ENCODE measurements around the gene NFILZ. TPM values are rescaled to one million over a fixed set of nuclear protein-coding genes. Genes with fewer than 3 reads are reported as not detected.

Gene NFILZ
- polyA plus RNA-seq, 3 donors, result not detected

DNA sequence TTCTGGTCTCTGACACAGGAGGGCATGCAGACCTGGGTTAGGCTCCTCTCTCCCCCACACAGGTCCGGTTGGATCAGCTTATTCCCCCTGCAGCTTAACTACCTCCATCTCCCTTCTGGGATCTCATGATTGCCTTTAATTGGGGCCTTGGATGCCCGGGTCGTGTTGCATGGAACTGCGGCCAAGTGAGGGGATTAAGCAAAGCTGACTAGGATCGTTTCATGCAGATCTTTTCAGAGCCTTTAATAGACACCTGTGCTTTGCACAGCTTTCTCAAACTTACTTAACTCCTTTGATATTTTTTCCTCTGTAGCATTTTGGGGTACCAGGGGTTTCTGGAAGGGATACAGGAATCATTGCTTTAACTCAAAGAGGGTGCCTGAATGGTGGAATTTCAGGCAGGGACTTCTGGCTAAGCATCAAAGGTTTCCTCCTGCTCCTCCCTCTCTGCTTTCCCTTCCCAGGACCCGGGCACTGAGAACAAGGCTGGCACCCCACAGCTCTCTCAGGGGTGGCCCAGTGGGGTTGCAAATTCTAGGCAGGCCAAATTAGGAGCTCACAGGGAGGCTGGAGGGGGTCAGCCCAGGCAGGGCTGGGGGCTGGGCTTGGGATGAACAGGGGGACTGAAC, 477 bp downstream of the NFILZ start:
- 94% methylated on average over 2 of the region's 6 CpGs for WGBS (ENCODE audit: insufficient coverage)
- intact Hi-C loops (cut with micrococcal nuclease), result no loop called here
- Mint-ChIP-seq H3K4me1 (peaks cover 5% of the 10 kb centered on the region), H3K36me3 (peaks cover 0 to 7% of the 10 kb centered on the region in 2 donors), H3K4me3 (no peak overlapping the region), H3K27me3 (ENCODE audit: low read depth in 3 of 3) (peaks cover 0 to 2% (median 1%) of the 10 kb centered on the region in 3 donors), H3K27ac (peak overlapping the region in 1 of 7 donors; percentile 63), H3K9me3 (peaks cover 0 to 8% (median 5%) of the 10 kb centered on the region in 7 donors)
- DNase-seq, result no peak
- H3K4me3 ChIP-seq (replicated peaks in 1 of 3; ENCODE audit: low read depth in 2 of 3, low read length in 3 of 3), result no peak overlapping the region
- no peaks in the 10 kb centered on the region for H3K79me2 ChIP-seq (ENCODE audit: insufficient read depth, low read length)
- H3K27ac ChIP-seq (ENCODE audit: low read depth in 1 of 2, low read length in 2 of 2), result no peak overlapping the region
- H2AFZ ChIP-seq (ENCODE audit: insufficient read depth, low read depth, low read length, poor library complexity, severe bottlenecking), result no peak overlapping the region
- H4K20me1 ChIP-seq (ENCODE audit: insufficient read depth, low read length), result no peaks in the 10 kb centered on the region
- H3K36me3 ChIP-seq (replicated peaks in 1 of 2; ENCODE audit: control insufficient read depth in 1 of 2, insufficient read depth in 2 of 2, low read length in 2 of 2), result no peaks in the 10 kb centered on the region
- no peak overlapping the region for H3K4me2 ChIP-seq (replicated peaks; ENCODE audit: extremely low read depth, low read length, poor library complexity, severe bottlenecking)
- no peaks in the 10 kb centered on the region for H3K9me3 ChIP-seq (replicated peaks in 1 of 2; ENCODE audit: control insufficient read depth in 1 of 2, insufficient read depth in 1 of 2, low read length in 2 of 2)
- H3K9ac ChIP-seq (ENCODE audit: insufficient read depth, low read length, poor library complexity, severe bottlenecking), result no peak overlapping the region
- H3K4me1 ChIP-seq (ENCODE audit: control insufficient read depth in 1 of 2, insufficient read depth in 2 of 2, low read length in 2 of 2), result no peaks in the 10 kb centered on the region
- no peaks in the 10 kb centered on the region for H3K27me3 ChIP-seq (ENCODE audit: control insufficient read depth in 2 of 2, insufficient read depth in 2 of 2, low read length in 2 of 2)
- TF ChIP-seq, protein P1, sequence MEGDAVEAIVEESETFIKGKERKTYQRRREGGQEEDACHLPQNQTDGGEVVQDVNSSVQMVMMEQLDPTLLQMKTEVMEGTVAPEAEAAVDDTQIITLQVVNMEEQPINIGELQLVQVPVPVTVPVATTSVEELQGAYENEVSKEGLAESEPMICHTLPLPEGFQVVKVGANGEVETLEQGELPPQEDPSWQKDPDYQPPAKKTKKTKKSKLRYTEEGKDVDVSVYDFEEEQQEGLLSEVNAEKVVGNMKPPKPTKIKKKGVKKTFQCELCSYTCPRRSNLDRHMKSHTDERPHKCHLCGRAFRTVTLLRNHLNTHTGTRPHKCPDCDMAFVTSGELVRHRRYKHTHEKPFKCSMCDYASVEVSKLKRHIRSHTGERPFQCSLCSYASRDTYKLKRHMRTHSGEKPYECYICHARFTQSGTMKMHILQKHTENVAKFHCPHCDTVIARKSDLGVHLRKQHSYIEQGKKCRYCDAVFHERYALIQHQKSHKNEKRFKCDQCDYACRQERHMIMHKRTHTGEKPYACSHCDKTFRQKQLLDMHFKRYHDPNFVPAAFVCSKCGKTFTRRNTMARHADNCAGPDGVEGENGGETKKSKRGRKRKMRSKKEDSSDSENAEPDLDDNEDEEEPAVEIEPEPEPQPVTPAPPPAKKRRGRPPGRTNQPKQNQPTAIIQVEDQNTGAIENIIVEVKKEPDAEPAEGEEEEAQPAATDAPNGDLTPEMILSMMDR (IDR thresholded peaks at IDR 0.05), result no peak

GRCh38 chr19:8631425-8631819, 989 bp downstream of the NFILZ start:
- H3K36me3 ChIP-seq (replicated peaks in 1 of 2; ENCODE audit: control insufficient read depth in 1 of 2, insufficient read depth in 2 of 2, low read length in 2 of 2), result no peaks in the 10 kb centered on the region
- peaks cover 0 to 2% (median 1%) of the 10 kb centered on the region in 3 donors for H3K27me3 Mint-ChIP-seq (ENCODE audit: low read depth in 3 of 3)
- no peak overlapping the region for H2AFZ ChIP-seq (ENCODE audit: insufficient read depth, low read depth, low read length, poor library complexity, severe bottlenecking)
- no peak overlapping the region for H3K4me3 Mint-ChIP-seq
- no peak overlapping the region for H3K27ac ChIP-seq (ENCODE audit: low read depth in 1 of 2, low read length in 2 of 2)
- H3K9me3 ChIP-seq (replicated peaks in 1 of 2; ENCODE audit: control insufficient read depth in 1 of 2, insufficient read depth in 1 of 2, low read length in 2 of 2), result no peaks in the 10 kb centered on the region
- H3K4me1 Mint-ChIP-seq, result peaks cover 5% of the 10 kb centered on the region
- no peaks in the 10 kb centered on the region for H4K20me1 ChIP-seq (ENCODE audit: insufficient read depth, low read length)
- no peaks in the 10 kb centered on the region for H3K27me3 ChIP-seq (ENCODE audit: control insufficient read depth in 2 of 2, insufficient read depth in 2 of 2, low read length in 2 of 2)
- H3K4me1 ChIP-seq (ENCODE audit: control insufficient read depth in 1 of 2, insufficient read depth in 2 of 2, low read length in 2 of 2), result no peaks in the 10 kb centered on the region
- TF ChIP-seq, protein P1 (IDR thresholded peaks at IDR 0.05), result no peak
- WGBS (ENCODE audit: insufficient coverage), result 85% methylated on average over 5 of the region's 11 CpGs
- no peak overlapping the region for H3K9ac ChIP-seq (ENCODE audit: insufficient read depth, low read length, poor library complexity, severe bottlenecking)
- intact Hi-C loops (cut with micrococcal nuclease), result no loop called here
- DNase-seq, result no peak
- no peak overlapping the region for H3K27ac Mint-ChIP-seq
- H3K4me3 ChIP-seq (replicated peaks in 1 of 3; ENCODE audit: low read depth in 2 of 3, low read length in 3 of 3), result no peak overlapping the region
- H3K36me3 Mint-ChIP-seq, result peaks cover 0 to 5% of the 10 kb centered on the region in 2 donors
- no peaks in the 10 kb centered on the region for H3K79me2 ChIP-seq (ENCODE audit: insufficient read depth, low read length)
- H3K4me2 ChIP-seq (replicated peaks; ENCODE audit: extremely low read depth, low read length, poor library complexity, severe bottlenecking), result no peak overlapping the region
- H3K9me3 Mint-ChIP-seq, result peaks cover 0 to 8% (median 4%) of the 10 kb centered on the region in 7 donors
